ENCODE results near the gene DCUN1D1.

DNA sequence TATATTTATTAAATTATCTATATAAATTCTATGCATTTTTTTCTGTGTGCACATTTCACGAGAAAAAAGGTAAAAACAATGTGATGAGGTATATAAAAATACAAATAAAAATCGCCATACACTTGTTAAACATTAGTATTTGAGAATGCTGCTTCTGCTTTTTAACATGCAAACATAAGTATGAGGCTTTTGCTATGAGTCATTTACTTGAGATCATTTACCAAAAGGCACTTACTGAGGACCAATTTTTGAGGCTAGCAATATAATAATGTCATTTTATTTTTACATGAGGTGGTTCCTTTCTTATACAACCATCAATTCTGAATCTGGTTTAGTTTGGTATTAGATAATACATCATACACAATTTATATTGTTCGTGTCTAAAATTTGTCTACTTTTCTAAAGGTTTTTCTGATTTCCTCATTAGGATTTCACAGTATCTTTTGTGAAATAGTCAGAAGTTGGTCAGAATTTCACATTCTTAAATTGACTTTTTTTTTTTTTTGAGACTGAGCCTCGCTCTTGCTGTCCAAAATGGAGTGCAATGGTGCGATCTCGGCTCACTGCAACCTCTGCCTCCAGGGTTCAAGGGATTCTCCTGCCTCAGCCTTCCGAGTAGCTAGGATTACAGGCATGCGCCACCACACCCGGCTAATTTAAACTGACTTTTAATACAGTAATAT, 25.6 kb downstream of the DCUN1D1 start:
- TF ChIP-seq, protein P1, sequence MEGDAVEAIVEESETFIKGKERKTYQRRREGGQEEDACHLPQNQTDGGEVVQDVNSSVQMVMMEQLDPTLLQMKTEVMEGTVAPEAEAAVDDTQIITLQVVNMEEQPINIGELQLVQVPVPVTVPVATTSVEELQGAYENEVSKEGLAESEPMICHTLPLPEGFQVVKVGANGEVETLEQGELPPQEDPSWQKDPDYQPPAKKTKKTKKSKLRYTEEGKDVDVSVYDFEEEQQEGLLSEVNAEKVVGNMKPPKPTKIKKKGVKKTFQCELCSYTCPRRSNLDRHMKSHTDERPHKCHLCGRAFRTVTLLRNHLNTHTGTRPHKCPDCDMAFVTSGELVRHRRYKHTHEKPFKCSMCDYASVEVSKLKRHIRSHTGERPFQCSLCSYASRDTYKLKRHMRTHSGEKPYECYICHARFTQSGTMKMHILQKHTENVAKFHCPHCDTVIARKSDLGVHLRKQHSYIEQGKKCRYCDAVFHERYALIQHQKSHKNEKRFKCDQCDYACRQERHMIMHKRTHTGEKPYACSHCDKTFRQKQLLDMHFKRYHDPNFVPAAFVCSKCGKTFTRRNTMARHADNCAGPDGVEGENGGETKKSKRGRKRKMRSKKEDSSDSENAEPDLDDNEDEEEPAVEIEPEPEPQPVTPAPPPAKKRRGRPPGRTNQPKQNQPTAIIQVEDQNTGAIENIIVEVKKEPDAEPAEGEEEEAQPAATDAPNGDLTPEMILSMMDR (IDR thresholded peaks at IDR 0.05): no peak
- TF ChIP-seq POLR2A (IDR thresholded peaks at IDR 0.05): no peak
